K562 (cell line): ENCODE measurements around the gene SLC34A1. TPM values are rescaled to one million over a fixed set of nuclear protein-coding genes. Genes with fewer than 3 reads are reported as not detected.
A peak's percentile ranks its signal among the peaks of the same experiment; 100 is the strongest.

Experiments
- ATAC-seq: fragments of 200-7000 bp; cut with Tn5 transposase; 3 replicates; pipeline ENCODE4 v1.9.1; 2020; ENCODE audit warnings: moderate library complexity
- BruUV-seq: library from RNA; stranded (reverse); fragments of 400-500 nt; replicated peaks from 2 replicates; lab custom pipeline; 2021; lab: Mats Ljungman, UMichigan
- CTCF ChIA-PET: fragments of 300-600 bp; formaldehyde crosslinking; extraction: SDS; loops from one replicate; lab custom pipeline; 2021; ENCODE audit warnings: low intra/inter-chr PET ratio; lab: Yijun Ruan, JAX
- POLR2A ChIA-PET: fragments of 300-600, 350-650 bp; sonication (Branson Sonifier 250); formaldehyde crosslinking; extraction: SDS; loops from one replicate; lab custom pipeline; 2021; ENCODE audit warnings: antibody characterized with exemption, inconsistent platforms; lab: Yijun Ruan, JAX
- DNase-seq, 4 experiments: peaks; one replicate each; pipeline versions ENCODE4 v3.0.0 to v3.0.0-alpha.2; 2011 to 2018; ENCODE audit warnings: low spot score in 3 of 4, mixed read lengths in 3 of 4; ENCODE audit errors: extremely low read depth in 1 of 4
- FAIRE-seq: peaks from 2 replicates; lab custom pipeline; 2011; peaks lifted over from hg19 to GRCh38; lab: Jason Lieb, UNC
- H2AFZ ChIP-seq: 2 replicates; pipeline ENCODE4 v1.6.0; 2011; ENCODE audit warnings: low read depth, low read length, control low read depth, inconsistent platforms
- H3K27ac ChIP-seq: fragments of 200-600 bp; 3 replicates; pipeline ENCODE4 v1.8.0; 2011; ENCODE audit warnings: low read depth, mild to moderate bottlenecking, control low read depth, inconsistent platforms, low read length, moderate library complexity, mixed read lengths; ENCODE audit errors: extremely low read depth
- H3K27me3 ChIP-seq, 2 experiments: fragments of 300-600 bp in 1 of 2; 2 replicates in 1 of 2; 3 replicates in 1 of 2; pipeline versions ENCODE4 v1.6.0 to v1.8.0; 2011; ENCODE audit warnings: inconsistent platforms in 2 of 2, low read length in 2 of 2, mild to moderate bottlenecking in 1 of 2, mixed read lengths in 1 of 2, moderate library complexity in 1 of 2; ENCODE audit not compliant: control insufficient read depth in 2 of 2, insufficient read depth in 2 of 2
- H3K36me3 ChIP-seq: fragments of 300-600 bp; 3 replicates; pipeline ENCODE4 v1.8.0; 2011; ENCODE audit warnings: mild to moderate bottlenecking, low read length, inconsistent platforms; ENCODE audit not compliant: control insufficient read depth, insufficient read depth
- H3K4me1 ChIP-seq, 2 experiments: fragments of 200-600 bp in 1 of 2; replicated peaks in 1 of 2; 2 replicates in 1 of 2; 3 replicates in 1 of 2; pipeline versions ENCODE4 v1.5.1 to v1.8.0; 2011; ENCODE audit warnings: inconsistent platforms in 2 of 2, low read length in 2 of 2, mild to moderate bottlenecking in 1 of 2, mixed read lengths in 1 of 2, moderate library complexity in 1 of 2; ENCODE audit not compliant: control insufficient read depth in 2 of 2, insufficient read depth in 2 of 2
- H3K4me2 ChIP-seq: 2 replicates; pipeline ENCODE4 v1.6.1; 2011; ENCODE audit warnings: low read length, control low read depth, inconsistent platforms, mixed read lengths; ENCODE audit not compliant: insufficient read depth
- H3K4me3 ChIP-seq: fragments of 200-600 bp; sonication (generic), shearing (Covaris generic); 2 replicates; pipeline ENCODE4 v1.5.1; 2016; ENCODE audit warnings: control low read depth, inconsistent platforms
- H3K79me2 ChIP-seq: fragments of 200-600 bp; 3 replicates; pipeline ENCODE4 v1.8.0; 2011; ENCODE audit warnings: low read length, inconsistent platforms; ENCODE audit not compliant: control insufficient read depth, insufficient read depth
- H3K9ac ChIP-seq, 2 experiments: 2 replicates each; pipeline versions ENCODE4 v1.6.0 to v1.6.1; 2011; ENCODE audit warnings: low read depth in 2 of 2, low read length in 2 of 2, control low read depth in 1 of 2, inconsistent platforms in 1 of 2, mild to moderate bottlenecking in 1 of 2, mixed read lengths in 1 of 2; ENCODE audit not compliant: insufficient read depth in 1 of 2
- H3K9me1 ChIP-seq: one replicate; pipeline ENCODE4 v1.6.0; 2011; ENCODE audit warnings: inconsistent platforms, mild to moderate bottlenecking, low read length, moderate library complexity; ENCODE audit not compliant: control insufficient read depth, insufficient read depth
- H3K9me3 ChIP-seq: replicated peaks from 2 replicates; pipeline ENCODE4 v1.5.1; 2011; ENCODE audit warnings: low read depth, low read length, inconsistent platforms; ENCODE audit not compliant: control insufficient read depth, insufficient read depth
- H4K20me1 ChIP-seq: replicated peaks from 2 replicates; pipeline ENCODE4 v1.6.1; 2011; ENCODE audit warnings: low read length, inconsistent platforms, mixed read lengths; ENCODE audit not compliant: control insufficient read depth, insufficient read depth
- ADNP ChIP-seq: fragments of 200-800 bp; sonication (Bioruptor generic); IDR thresholded peaks from 2 replicates; pipeline ENCODE4 v1.6.1; 2016; ENCODE audit warnings: missing genetic modification characterization, missing compliant biosample characterization
- ARHGAP35 ChIP-seq: fragments of 450-650 bp; IDR thresholded peaks from 2 replicates; pipeline ENCODE4 v1.6.1; 2018; ENCODE audit not compliant: partially characterized antibody
- BHLHE40 ChIP-seq: IDR thresholded peaks from 2 replicates; pipeline ENCODE4 v1.6.1; 2011; ENCODE audit warnings: low read length, improper control_type of control experiment
- CSDE1 ChIP-seq, 2 experiments: fragments of 450-650 bp; IDR thresholded peaks; 2 replicates each; pipeline ENCODE4 v1.6.1; 2016; ENCODE audit warnings: mild to moderate bottlenecking in 1 of 2
- CTCFL ChIP-seq: IDR thresholded peaks from 2 replicates; pipeline ENCODE4 v1.6.1; 2011; ENCODE audit warnings: borderline replicate concordance, low read depth, mild to moderate bottlenecking, moderate library complexity, low read length; ENCODE audit not compliant: insufficient read depth, poor library complexity, severe bottlenecking
- GTF2B ChIP-seq: IDR thresholded peaks from 2 replicates; pipeline ENCODE4 v1.6.1; 2011; ENCODE audit not compliant: insufficient read length; ENCODE audit errors: extremely low read depth
- IRF2 ChIP-seq: sonication (generic); formaldehyde crosslinking; IDR thresholded peaks from 2 replicates; pipeline ENCODE4 v1.8.1; 2022; ENCODE audit warnings: mild to moderate bottlenecking, missing genetic modification reagents
- KDM2B ChIP-seq: fragments of 250-450 bp; sonication (Bioruptor Pico); IDR thresholded peaks from 2 replicates; pipeline ENCODE4 v1.8.0; 2021; ENCODE audit warnings: mild to moderate bottlenecking, moderate library complexity
- MXI1 ChIP-seq: IDR thresholded peaks from 2 replicates; pipeline ENCODE4 v1.6.1; 2011; ENCODE audit warnings: low read depth, mild to moderate bottlenecking, improper control_type of control experiment, low read length
- OTX1 ChIP-seq: fragments of 450-650 bp; formaldehyde crosslinking; IDR thresholded peaks from 2 replicates; pipeline ENCODE4 v1.4.0; 2022; ENCODE audit warnings: mild to moderate bottlenecking
- POLR2G ChIP-seq: fragments of 200-400 bp; formaldehyde crosslinking; IDR thresholded peaks from 2 replicates; pipeline ENCODE4 v1.6.1; 2017; ENCODE audit warnings: low read depth, mild to moderate bottlenecking, antibody characterized with exemption, low read length, moderate library complexity
- RBM22 ChIP-seq: fragments of 200-400 bp; formaldehyde crosslinking; IDR thresholded peaks from 2 replicates; pipeline ENCODE4 v1.6.1; 2018; ENCODE audit warnings: low read length, low read depth; ENCODE audit not compliant: poor library complexity, severe bottlenecking
- SREBF2 ChIP-seq: sonication (generic); formaldehyde crosslinking; IDR thresholded peaks from 2 replicates; pipeline ENCODE4 v1.4.0; 2020; ENCODE audit warnings: mild to moderate bottlenecking, missing genetic modification reagents
- SUPT5H ChIP-seq: fragments of 450-650 bp; IDR thresholded peaks from 2 replicates; pipeline ENCODE4 v1.6.1; 2016
- ZBTB33 ChIP-seq: sonication (generic); formaldehyde crosslinking; IDR thresholded peaks from 2 replicates; pipeline ENCODE4 v1.8.1; 2023; ENCODE audit warnings: mild to moderate bottlenecking, missing genetic modification reagents
- ZNF134 ChIP-seq: fragments of 250-450 bp; sonication (Bioruptor Pico); conservative IDR thresholded peaks from 2 replicates; pipeline ENCODE4 v1.4.0; 2020
- WGBS: fragments of 100-300 bp; shearing (Covaris generic); methylation state at CpG from one replicate; pipeline ENCODE4 v1.1.6; 2016; ENCODE audit warnings: low coverage, mixed read lengths; ENCODE audit not compliant: insufficient coverage; ENCODE audit errors: missing lambda C conversion rate; 5-methylcytosine and 5-hydroxymethylcytosine counted together
- in situ Hi-C: fragments of 300-500 bp; cut with MboI; formaldehyde crosslinking; loops from 4 replicates; pipeline ENCODE4 v1.15.0; 2018; ENCODE audit warnings: inconsistent platforms, mixed read lengths
- intact Hi-C: fragments of 100-400 bp; cut with micrococcal nuclease; formaldehyde crosslinking; loops from 2 replicates; pipeline ENCODE4 v1.14.2; 2022
- polyA plus RNA-seq, 8 experiments: library from polyadenylated mRNA; depleted of rRNA in 4 of 8; stranded (reverse) in 5 of 8; unstranded in 3 of 8; fragments of >200 nt; fragmentation: Nextera tagmentation in 2 of 8; fragmentation: Illumina TruSeq in 1 of 8; extraction: Ambion mirVana in 2 of 8; extraction: Trizol in 1 of 8; gene quantifications; 2 replicates each; pipeline versions ENCODE4 v1.2.1 to v1.2.3, GENCODE V29; 2011 to 2014; ENCODE audit warnings: inconsistent platforms in 1 of 8, missing spikeins in 1 of 8
- total RNA-seq, 7 experiments: library from RNA; depleted of rRNA in 6 of 7; stranded (reverse); fragments of >200 nt in 6 of 7; fragmentation: Illumina TruSeq in 2 of 7; extraction: Trizol in 2 of 7; gene quantifications; 2 replicates each; pipeline versions ENCODE4 v1.2.1 to v1.2.3, GENCODE V29; 2011 to 2021; ENCODE audit warnings: low replicate concordance in 1 of 7

SLC34A1 gene
- total and polyA plus RNA-seq, 9 of the 15 experiments (the other 6 are each of a cell fraction or from before 2014, with no cell fraction given), result not detected

GRCh38 chr5:177447066-177447610, 62.9 kb downstream of the SLC34A1 start (continued):
- peak; percentile 70 for TF ChIP-seq RBM22

GRCh38 chr5:177447611-177448243, 63.5 kb downstream of the SLC34A1 start:
- in situ Hi-C loops, result loop anchor here (5.0 kb wide), 1 partner anchor 55 kb away; no protein-coding TSS in a partner anchor
- ATAC-seq, result no peak
- TF ChIP-seq ZNF134 (CRISPR knock-in tag), result no peak
- no peak for TF ChIP-seq OTX1 (CRISPR knock-in tag)
- TF ChIP-seq IRF2 (CRISPR knock-in tag), result no peak
- peak; percentile 45 for TF ChIP-seq SUPT5H
- no peak for TF ChIP-seq KDM2B (CRISPR knock-in tag)
- no peak for TF ChIP-seq ARHGAP35
- TF ChIP-seq ADNP (tag), result no peak
- TF ChIP-seq POLR2G, result peak; percentile 77
- TF ChIP-seq BHLHE40, result peak; percentile 78
- TF ChIP-seq SREBF2, result no peak
- no peak for TF ChIP-seq MXI1
- no peak for TF ChIP-seq CSDE1 (IDR thresholded peaks at IDR 0.05)
- no peak for TF ChIP-seq ZBTB33
- TF ChIP-seq CTCFL, result no peak
- TF ChIP-seq GTF2B, result no peak

More at GRCh38 chr5:177447611-177448243, 63.5 kb downstream of the SLC34A1 start:
- peak overlapping the region; percentile 23; the same call in 1 of the 2 replicates for H3K4me2 ChIP-seq
- H3K4me3 ChIP-seq, result no peak overlapping the region
- no peaks in the 10 kb centered on the region for H3K27me3 ChIP-seq
- H3K9me3 ChIP-seq, result no peaks in the 10 kb centered on the region
- peaks cover 19 to 41% of the 10 kb centered on the region in 2 experiments for H3K4me1 ChIP-seq
- no TSS peak for BruUV-seq
- peak overlapping the region in 1 of 2 experiments; percentile 95; a peak in 2 of 4 replicates for H3K9ac ChIP-seq
- H3K9me1 ChIP-seq, result peaks cover 3% of the 10 kb centered on the region
- intact Hi-C loops, result loop anchor here (2.0 kb wide), 1 partner anchor 333 kb away; no protein-coding TSS in a partner anchor
- peaks cover 5% of the 10 kb centered on the region; the same call in 1 of the 3 replicates for H3K36me3 ChIP-seq
- ChIA-PET POLR2A (interaction anchor here (0.6 to 11.8 kb wide), 7 partner anchors 10 to 46 kb away, joined by 3 to 210 read pairs (median 4); partner anchors contain the start of gene GRK6), CTCF (interaction anchor here (1.9 kb wide), 1 partner anchor 44 kb away, joined by 9 read pairs; no protein-coding TSS in a partner anchor)
- no peaks in the 10 kb centered on the region for H3K79me2 ChIP-seq
- H4K20me1 ChIP-seq, result peaks cover 25% of the 10 kb centered on the region
- no peak overlapping the region for H3K27ac ChIP-seq
- FAIRE-seq (no peak), DNase-seq (peak in 2 of 4 experiments; percentile 48 to 50)
- no peak overlapping the region for H2AFZ ChIP-seq
- 24% methylated on average over 23 of the region's 23 CpGs for WGBS
